Stimulated activated CD4-positive, alpha-beta T cell treated with anti-CD3 and anti-CD28 coated beads, Interleukin-2, amount 100 ng/mL, for 24 hours (primary cell): ENCODE data around the gene CDX2.

Experiments
- DNase-seq, 2 donors: peaks; one replicate each; pipeline ENCODE4 v3.0.0-alpha.2; 2020

CDX2 gene

GRCh38 chr13:27978301-27978968 is 9.3 kb upstream of the CDX2 start:
- no peak for DNase-seq

- no peak for DNase-seq
Observed at GRCh38 chr13:27977476-27978300, 8.6 kb upstream of the CDX2 start.

- no peak for DNase-seq
Observed at GRCh38 chr13:27976362-27977091, 7.4 kb upstream of the CDX2 start.

- DNase-seq, result no peak
Observed at GRCh38 chr13:27975564-27976361, 6.6 kb upstream of the CDX2 start.

- no peak for DNase-seq
Observed at GRCh38 chr13:27973961-27974662, 5.0 kb upstream of the CDX2 start.

GRCh38 chr13:27973291-27973690 is 4.2 kb upstream of the CDX2 start:
- DNase-seq, result no peak

- no peak for DNase-seq
Observed at GRCh38 chr13:27972478-27972820, 3.3 kb upstream of the CDX2 start.

- no peak for DNase-seq
Observed at GRCh38 chr13:27971776-27972477, 2.8 kb upstream of the CDX2 start.

GRCh38 chr13:27971236-27971645 is 2.1 kb upstream of the CDX2 start:
- DNase-seq, result no peak

GRCh38 chr13:27970382-27971235 is 1.5 kb upstream of the CDX2 start:
- no peak for DNase-seq

GRCh38 chr13:27969866-27970229 is 733 bp upstream of the CDX2 start:
- no peak for DNase-seq

GRCh38 chr13:27968316-27969081 is 616 bp downstream of the CDX2 start:
- DNase-seq, result peak in 1 of 2 donors; percentile 20

- no peak for DNase-seq
Observed at GRCh38 chr13:27967736-27968315, 1.3 kb downstream of the CDX2 start.

GRCh38 chr13:27967203-27967735 is 1.8 kb downstream of the CDX2 start:
- no peak for DNase-seq

GRCh38 chr13:27966641-27967202 is 2.4 kb downstream of the CDX2 start:
- no peak for DNase-seq

GRCh38 chr13:27965740-27966640 is 3.1 kb downstream of the CDX2 start:
- DNase-seq, result no peak

- no peak for DNase-seq
Observed at GRCh38 chr13:27965343-27965739, 3.8 kb downstream of the CDX2 start.
